ENCODE measurements around the gene DNAJB2. TPM values are rescaled to one million over a fixed set of nuclear protein-coding genes. Genes with fewer than 3 reads are reported as not detected.

Gene DNAJB2
- total RNA-seq = 67.5 TPM
- long read RNA-seq, partial matches to known transcripts = 1 of 3 reads
- long read RNA-seq, other reads (novel, unspliced or antisense) = 2 of 3 reads

DNA sequence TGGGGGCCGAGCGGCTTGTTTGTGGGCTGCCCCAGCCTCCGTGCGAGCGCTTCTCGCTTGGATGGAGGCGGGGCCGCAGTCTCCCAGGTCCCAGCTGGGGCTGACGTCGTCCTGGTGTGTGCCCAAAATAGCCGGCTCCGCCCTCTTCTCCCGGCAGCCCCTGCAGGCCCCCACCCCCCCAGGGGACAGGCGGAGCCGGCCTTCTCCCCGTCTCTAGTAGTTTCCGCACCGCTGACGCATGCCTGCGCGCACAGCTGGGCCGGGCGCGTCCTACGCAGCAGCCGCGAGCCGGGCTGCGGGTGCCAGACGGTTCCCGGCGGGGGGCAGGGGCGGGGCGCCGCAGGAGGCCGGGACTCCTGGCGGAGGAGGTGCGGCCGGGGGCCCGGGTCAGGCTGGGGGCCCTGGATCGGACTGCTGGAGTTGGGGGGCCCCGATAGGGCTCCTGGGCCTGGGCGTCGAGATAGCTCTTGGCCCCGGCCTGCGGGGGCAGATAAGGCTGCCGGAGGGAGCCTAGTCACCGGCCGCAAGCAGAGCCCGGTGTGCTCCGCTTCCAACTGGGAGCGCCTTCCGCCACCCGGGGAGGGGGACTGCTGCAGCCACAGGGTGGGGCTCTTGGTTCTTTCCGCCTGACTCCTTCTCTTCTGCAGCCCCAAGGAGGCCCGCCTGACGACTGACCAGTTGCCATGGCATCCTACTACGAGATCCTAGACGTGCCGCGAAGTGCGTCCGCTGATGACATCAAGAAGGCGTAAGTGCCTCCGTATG, at the start of gene DNAJB2:
DNAJB2 (plus strand) TSS at position 216 of the 765 bp plus-strand sequence; CDS start at position 684, 468 bp downstream.
- peak; percentile 99 for DNase-seq (ENCODE audit: low spot score)

DNA sequence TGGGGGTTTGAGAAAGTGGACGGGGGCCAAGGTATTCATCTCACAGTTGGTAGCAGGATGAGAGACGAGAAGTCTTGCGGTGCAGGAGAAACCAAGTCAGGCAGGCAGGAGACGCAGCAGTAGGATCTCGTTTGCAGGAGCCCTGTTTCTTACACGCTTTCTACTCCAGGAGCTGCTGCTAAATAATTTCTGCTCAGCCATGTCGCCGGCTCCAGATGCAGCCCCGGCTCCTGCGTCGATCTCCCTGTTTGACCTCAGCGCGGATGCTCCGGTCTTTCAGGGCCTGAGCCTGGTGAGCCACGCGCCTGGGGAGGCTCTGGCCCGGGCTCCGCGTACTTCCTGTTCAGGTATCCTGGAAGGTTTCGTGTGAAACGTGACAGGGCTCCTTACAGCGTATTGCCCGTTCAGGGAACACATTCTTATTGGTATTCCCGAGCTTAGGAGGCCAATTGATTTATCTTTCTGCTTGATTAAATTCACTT, 49.1 kb upstream of the DNAJB2 start:
- DNase-seq (ENCODE audit: low spot score) = no peak

GRCh38 chr2:219234331-219234730, 44.8 kb upstream of the DNAJB2 start:
- DNase-seq (ENCODE audit: low spot score) = no peak

- DNase-seq (ENCODE audit: low spot score) = no peak
Observed at GRCh38 chr2:219243291-219243761, 35.8 kb upstream of the DNAJB2 start.

DNA sequence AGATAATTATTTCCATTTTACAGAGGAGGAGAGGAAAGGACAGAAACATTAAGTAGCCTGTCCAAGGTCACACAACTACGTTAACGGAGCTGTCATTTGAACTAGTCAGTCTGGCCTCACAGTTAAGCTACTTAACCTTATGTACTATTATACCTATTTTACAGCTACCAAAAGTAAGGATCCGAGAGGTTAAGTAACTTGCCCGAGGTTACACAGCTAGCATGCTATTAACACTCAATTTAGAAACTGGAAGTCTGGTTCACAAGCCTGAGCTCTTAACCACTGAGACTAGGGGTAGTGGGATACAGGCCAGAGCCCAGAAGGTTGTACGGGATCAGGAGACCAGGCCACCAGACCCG, 34.4 kb upstream of the DNAJB2 start:
- DNase-seq (ENCODE audit: low spot score) = no peak

DNA sequence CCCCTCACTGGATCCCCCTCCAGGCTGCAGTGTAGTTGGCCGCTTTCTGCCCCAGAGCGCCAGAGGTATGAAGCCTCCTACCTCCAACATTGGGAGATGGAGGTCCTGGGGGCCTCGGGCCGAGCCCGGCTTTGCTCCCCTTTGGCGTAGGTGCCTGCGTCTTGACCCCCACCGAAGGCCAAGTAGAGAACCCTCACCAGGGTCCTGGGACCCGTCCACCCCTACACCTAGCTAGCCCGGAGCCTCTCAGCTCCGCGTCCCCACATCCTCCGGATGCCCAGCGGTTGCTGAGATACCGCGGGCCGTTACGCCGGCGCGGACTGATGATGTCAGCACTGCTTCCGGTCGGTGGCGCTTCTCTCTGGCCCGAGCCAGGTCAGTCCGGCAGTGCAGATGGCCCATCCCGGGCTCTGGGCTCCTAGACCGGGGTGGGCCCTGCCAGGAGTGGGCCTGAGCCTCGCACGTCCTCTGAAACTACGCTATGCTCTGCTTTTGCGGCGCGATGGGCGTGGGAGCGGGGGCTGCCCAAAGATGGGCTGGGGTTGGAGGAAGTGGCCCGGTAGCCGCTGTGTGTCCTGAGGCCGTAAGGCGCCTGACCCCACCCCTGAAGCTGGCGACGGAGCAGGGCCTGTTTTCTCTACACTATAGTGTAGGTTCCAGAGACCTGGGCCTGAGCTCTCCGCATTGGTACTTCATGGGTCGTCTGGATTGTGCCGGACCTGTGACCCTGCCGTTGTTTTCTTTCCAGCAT, 33.8 kb upstream of the DNAJB2 start, which contains the start of the genes GLB1L and STK16:
GLB1L (minus strand) TSS at position 297 of the 751 bp plus-strand sequence. CDS start 1,871 bp downstream, outside the sequence.
STK16 (plus strand) TSS at position 332 of the 751 bp plus-strand sequence. CDS start 521 bp downstream, outside the sequence.
- DNase-seq (ENCODE audit: low spot score) = peak; percentile 99

DNA sequence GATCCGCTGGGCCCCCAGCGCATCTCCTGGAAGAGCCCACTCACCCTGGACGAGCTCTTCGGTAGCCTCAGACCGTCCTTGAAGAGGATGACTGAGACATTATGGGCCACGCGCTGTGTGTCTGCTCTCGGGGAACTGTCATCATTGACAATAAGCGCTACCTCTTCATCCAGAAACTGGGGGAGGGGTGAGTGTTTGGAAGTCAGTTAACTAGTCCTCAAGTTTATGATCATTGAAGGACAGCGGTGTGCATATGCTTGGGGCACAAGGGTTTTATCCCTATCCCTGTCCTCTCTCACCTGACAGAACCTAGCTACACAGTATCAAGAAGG, 33.3 kb upstream of the DNAJB2 start:
- no peak for DNase-seq (ENCODE audit: low spot score)

DNA sequence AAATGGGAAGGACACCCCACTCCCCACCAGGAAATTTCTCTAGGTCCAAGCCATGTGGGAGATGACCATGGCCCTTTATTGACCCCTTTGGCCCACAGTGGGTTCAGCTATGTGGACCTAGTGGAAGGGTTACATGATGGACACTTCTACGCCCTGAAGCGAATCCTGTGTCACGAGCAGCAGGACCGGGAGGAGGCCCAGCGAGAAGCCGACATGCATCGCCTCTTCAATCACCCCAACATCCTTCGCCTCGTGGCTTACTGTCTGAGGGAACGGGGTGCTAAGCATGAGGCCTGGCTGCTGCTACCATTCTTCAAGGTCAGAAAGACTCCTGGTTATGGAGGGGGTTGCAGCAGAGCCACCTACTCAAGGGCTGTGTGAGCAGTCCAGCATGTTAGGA, 32.6 kb upstream of the DNAJB2 start:
- DNase-seq (ENCODE audit: low spot score) = no peak

GRCh38 chr2:219247678-219248642, 31.2 kb upstream of the DNAJB2 start:
- DNase-seq (ENCODE audit: low spot score) = no peak

DNA sequence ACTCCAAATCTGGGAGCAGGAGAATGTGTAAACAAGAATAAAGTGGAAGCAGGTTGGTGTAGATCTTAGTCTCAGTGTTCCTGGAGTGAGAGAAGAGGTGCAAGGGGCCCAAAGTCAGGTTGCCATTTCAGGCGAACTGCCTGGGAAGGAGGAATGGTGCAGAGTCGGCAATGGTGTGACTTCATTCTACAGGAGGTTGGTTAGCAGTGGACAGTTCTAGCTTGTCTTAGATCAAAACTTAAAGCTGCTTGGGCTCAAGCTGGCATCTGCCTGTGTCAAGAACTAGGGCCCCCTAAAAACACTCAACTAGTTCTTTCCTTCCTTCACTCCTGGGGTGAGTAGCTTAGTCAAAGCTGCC, 30.3 kb upstream of the DNAJB2 start:
- DNase-seq (ENCODE audit: low spot score) = no peak

GRCh38 chr2:219249203-219249980, 29.8 kb upstream of the DNAJB2 start:
- no peak for DNase-seq (ENCODE audit: low spot score)

DNA sequence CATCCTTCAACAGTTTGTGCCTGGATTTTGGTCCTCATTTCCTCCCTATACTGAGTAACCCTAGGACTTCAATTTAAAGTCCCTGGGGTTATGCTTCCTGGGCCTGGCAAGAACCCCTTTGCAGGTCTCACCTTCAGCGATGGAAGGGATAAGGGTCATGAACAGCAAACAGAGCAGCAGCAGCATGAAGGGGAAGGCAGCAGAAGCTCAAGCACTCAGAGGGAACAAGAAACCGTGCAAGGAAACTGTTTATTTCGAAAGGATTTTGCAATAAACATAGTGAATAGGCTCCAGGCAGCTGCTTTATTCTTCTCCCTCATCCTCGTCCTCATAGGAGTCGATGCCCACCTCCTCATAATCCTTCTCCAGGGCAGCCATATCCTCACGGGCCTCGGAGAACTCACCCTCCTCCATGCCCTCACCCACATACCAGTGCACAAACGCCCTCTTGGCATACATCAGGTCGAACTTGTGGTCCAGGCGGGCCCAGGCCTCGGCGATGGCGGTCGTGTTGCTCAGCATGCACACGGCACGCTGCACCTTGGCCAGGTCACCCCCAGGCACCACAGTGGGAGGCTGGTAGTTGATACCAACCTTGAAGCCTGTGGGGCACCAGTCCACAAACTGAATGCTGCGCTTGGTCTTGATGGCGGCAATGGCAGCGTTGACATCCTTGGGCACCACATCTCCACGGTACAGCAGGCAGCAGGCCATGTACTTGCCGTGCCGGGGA, 29.0 kb upstream of the DNAJB2 start:
- DNase-seq (ENCODE audit: low spot score) = no peak

GRCh38 chr2:219251656-219252055, 27.5 kb upstream of the DNAJB2 start:
- no peak for DNase-seq (ENCODE audit: low spot score)

DNA sequence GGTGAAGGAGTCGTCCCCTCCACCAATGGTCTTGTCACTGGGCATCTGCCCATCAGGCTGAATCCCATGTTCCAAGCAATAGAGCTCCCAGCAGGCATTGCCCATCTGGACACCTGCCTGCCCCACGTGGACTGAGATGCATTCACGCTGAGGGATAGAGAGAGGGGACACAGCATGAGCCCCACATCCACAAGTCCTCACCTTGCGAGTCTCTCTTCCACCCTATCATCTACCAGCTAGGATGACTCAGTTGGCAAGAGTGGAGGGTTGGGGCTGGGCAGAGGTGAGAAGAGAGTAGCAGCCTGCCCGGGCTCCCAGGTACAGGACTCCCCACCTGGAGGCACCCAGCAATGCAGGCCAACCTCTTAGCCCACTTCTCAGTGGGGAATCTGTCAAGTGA, 27.1 kb upstream of the DNAJB2 start:
- DNase-seq (ENCODE audit: low spot score) = no peak

- DNase-seq (ENCODE audit: low spot score) = no peak
Observed at GRCh38 chr2:219252570-219252899, 26.6 kb upstream of the DNAJB2 start.

GRCh38 chr2:219252900-219253752, 26.0 kb upstream of the DNAJB2 start, which contains the start of gene TUBA4B:
TSS of gene TUBA4B (plus strand) at chr2:219253243. CDS start at chr2:219253408, 165 bp downstream.
- DNase-seq (ENCODE audit: low spot score) = no peak

- peak; percentile 95 for DNase-seq (ENCODE audit: low spot score)
Observed at GRCh38 chr2:219253753-219254589, 25.2 kb upstream of the DNAJB2 start, which contains the start of gene TUBA4A. TSS of gene TUBA4A (minus strand) at chr2:219253918. CDS start at chr2:219253858, 60 bp downstream.

Data from mesenteric fat pad (tissue), 1 donor.